Esophagus muscularis mucosa (tissue), 4 donors: ENCODE measurements around the gene RBPJL. TPM values are rescaled to one million over a fixed set of nuclear protein-coding genes. Genes with fewer than 3 reads are reported as not detected.

Experiments used
- DNase-seq: peaks from one replicate; pipeline ENCODE4 v3.0.0-alpha.2; 2017; ENCODE audit errors: extremely low spot score
- H3K27ac ChIP-seq, 4 donors: fragments of 200-600 bp; sonication (generic); replicated peaks in 1 of 4; 1 replicate in 3 of 4; 2 replicates in 1 of 4; pipeline ENCODE4 v1.5.1; 2016 to 2019; ENCODE audit warnings: mild to moderate bottlenecking in 1 of 4
- H3K27me3 ChIP-seq, 4 donors: fragments of 200-600 bp; sonication (generic); one replicate each; pipeline versions ENCODE4 v1.5.1 to v1.6.0; 2016 to 2019
- H3K36me3 ChIP-seq, 4 donors: fragments of 200-600 bp; sonication (generic); one replicate each; pipeline ENCODE4 v1.5.1; 2016 to 2019
- H3K4me1 ChIP-seq, 4 donors: fragments of 200-600 bp; sonication (generic); one replicate each; pipeline ENCODE4 v1.5.1; 2016 to 2019
- H3K4me3 ChIP-seq, 4 donors: fragments of 200-600 bp; sonication (generic); 1 replicate in 2 of 4; 2 replicates in 2 of 4; pipeline ENCODE4 v1.5.1; 2016 to 2019; ENCODE audit warnings: mild to moderate bottlenecking in 4 of 4, moderate library complexity in 1 of 4
- H3K9me3 ChIP-seq, 4 donors: fragments of 200-600 bp; sonication (generic); 1 replicate in 3 of 4; 2 replicates in 1 of 4; pipeline ENCODE4 v1.5.1; 2016 to 2019
- EP300 ChIP-seq: sonication (generic); formaldehyde crosslinking; IDR thresholded peaks from one replicate; pipeline ENCODE4 v1.6.1; 2017; ENCODE audit warnings: antibody characterized with exemption
- POLR2A ChIP-seq: fragments of 450-650 bp; IDR thresholded peaks from one replicate; pipeline ENCODE4 v1.6.1; 2017; ENCODE audit warnings: antibody characterized with exemption, moderate library complexity, mild to moderate bottlenecking, low read depth
- POLR2AphosphoS5 ChIP-seq, 2 donors: sonication (generic); formaldehyde crosslinking; IDR thresholded peaks; one replicate each; pipeline ENCODE4 v1.6.1; 2017; ENCODE audit warnings: antibody characterized with exemption in 2 of 2
- WGBS: methylation state at CpG from one replicate; pipeline ENCODE4 v1.1.5; 2018; 5-methylcytosine and 5-hydroxymethylcytosine counted together
- intact Hi-C: fragments of 100-400 bp; cut with DNase I; formaldehyde crosslinking; loops from one replicate; pipeline ENCODE4 v1.15.1; 2023
- total RNA-seq, 4 donors: library from RNA; depleted of rRNA; stranded (reverse); fragments of >200 nt; gene quantifications; one replicate each; pipeline versions ENCODE4 v1.1.0 to v1.2.1, GENCODE V29; 2016
- TF ChIP-seq, protein P1 (sequence below), 3 experiments: fragments of 200-600 bp in 2 of 3; fragments of 450-650 bp in 1 of 3; sonication (generic) in 2 of 3; IDR thresholded peaks; one replicate each; pipeline ENCODE4 v1.5.1; 2017 to 2019; ENCODE audit warnings: antibody characterized with exemption in 3 of 3, mild to moderate bottlenecking in 2 of 3, moderate library complexity in 1 of 3

Gene RBPJL
- total RNA-seq, 4 donors from 2014 or later: not detected

DNA sequence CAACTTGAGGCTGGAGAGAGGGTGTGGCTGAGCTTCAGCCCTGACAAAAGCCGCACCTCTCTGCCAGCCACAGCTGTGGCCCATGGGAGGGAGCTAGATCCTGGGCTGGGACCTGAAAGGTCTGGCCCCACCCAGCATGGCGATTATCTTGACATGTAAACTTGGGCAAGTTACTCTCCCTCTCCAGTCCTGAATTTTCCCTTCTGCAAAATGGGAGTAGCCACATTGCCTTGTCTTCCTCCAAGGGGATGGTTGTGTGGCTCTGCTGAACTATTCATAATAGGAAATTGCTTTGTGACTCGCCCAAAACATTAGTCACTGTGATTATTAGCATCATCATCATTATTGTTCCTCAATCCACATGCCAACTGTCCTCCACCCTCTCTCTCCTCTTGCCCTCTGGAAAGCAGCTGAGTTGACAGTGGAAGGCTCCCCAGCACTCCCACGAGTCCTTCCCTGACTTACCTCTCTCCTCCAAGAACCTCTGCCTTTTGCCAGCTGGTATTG is 23.0 kb upstream of the RBPJL start:
- H3K9me3 ChIP-seq: no peaks in the 10 kb centered on the region
- no peak overlapping the region for H3K27ac ChIP-seq
- peaks cover 0 to 36% (median 0%) of the 10 kb centered on the region in 4 donors for H3K27me3 ChIP-seq
- H3K36me3 ChIP-seq: no peaks in the 10 kb centered on the region
- no peak for DNase-seq
- WGBS: 54% methylated on average over 4 of the region's 4 CpGs
- intact Hi-C loops: no loop called here
- no peaks in the 10 kb centered on the region for H3K4me1 ChIP-seq
- no peak overlapping the region for H3K4me3 ChIP-seq
- TF ChIP-seq POLR2AphosphoS5 (IDR thresholded peaks at IDR 0.05) (no peak), POLR2A (no peak), EP300 (no peak)
- TF ChIP-seq, protein P1, sequence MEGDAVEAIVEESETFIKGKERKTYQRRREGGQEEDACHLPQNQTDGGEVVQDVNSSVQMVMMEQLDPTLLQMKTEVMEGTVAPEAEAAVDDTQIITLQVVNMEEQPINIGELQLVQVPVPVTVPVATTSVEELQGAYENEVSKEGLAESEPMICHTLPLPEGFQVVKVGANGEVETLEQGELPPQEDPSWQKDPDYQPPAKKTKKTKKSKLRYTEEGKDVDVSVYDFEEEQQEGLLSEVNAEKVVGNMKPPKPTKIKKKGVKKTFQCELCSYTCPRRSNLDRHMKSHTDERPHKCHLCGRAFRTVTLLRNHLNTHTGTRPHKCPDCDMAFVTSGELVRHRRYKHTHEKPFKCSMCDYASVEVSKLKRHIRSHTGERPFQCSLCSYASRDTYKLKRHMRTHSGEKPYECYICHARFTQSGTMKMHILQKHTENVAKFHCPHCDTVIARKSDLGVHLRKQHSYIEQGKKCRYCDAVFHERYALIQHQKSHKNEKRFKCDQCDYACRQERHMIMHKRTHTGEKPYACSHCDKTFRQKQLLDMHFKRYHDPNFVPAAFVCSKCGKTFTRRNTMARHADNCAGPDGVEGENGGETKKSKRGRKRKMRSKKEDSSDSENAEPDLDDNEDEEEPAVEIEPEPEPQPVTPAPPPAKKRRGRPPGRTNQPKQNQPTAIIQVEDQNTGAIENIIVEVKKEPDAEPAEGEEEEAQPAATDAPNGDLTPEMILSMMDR (IDR thresholded peaks at IDR 0.05): no peak

DNA sequence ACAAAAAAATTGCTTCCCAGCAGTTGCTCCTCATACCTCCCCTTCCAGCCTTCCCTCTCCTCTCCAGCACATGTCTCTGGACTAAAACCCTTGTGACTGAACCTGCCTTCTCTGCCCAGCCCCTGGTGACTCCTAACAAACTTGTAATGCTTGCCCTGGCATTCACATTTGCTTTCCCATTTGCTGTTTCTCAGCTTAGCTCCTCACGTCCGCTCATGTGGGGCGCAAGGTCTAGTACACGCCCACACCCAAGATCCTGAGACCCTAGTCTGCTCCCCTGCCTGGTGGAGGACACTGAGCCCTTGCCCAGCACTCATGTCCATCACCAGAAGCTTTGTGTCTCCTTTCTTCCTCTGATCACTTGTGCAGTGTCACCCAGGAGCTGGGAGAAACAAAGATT is 18.3 kb upstream of the RBPJL start:
- WGBS: 83% methylated on average over 4 of the region's 4 CpGs
- no peak for DNase-seq
- no peak overlapping the region for H3K4me3 ChIP-seq
- peaks cover 8 to 19% (median 14%) of the 10 kb centered on the region in 4 donors for H3K4me1 ChIP-seq
- TF ChIP-seq, protein P1 (IDR thresholded peaks at IDR 0.05): no peak
- TF ChIP-seq EP300: no peak
- no peak for TF ChIP-seq POLR2AphosphoS5 (IDR thresholded peaks at IDR 0.05)
- no peak for TF ChIP-seq POLR2A
- intact Hi-C loops: no loop called here
- no peaks in the 10 kb centered on the region for H3K9me3 ChIP-seq
- H3K36me3 ChIP-seq: no peaks in the 10 kb centered on the region
- H3K27me3 ChIP-seq: peaks cover 0 to 30% (median 5%) of the 10 kb centered on the region in 4 donors
- no peak overlapping the region for H3K27ac ChIP-seq

DNA sequence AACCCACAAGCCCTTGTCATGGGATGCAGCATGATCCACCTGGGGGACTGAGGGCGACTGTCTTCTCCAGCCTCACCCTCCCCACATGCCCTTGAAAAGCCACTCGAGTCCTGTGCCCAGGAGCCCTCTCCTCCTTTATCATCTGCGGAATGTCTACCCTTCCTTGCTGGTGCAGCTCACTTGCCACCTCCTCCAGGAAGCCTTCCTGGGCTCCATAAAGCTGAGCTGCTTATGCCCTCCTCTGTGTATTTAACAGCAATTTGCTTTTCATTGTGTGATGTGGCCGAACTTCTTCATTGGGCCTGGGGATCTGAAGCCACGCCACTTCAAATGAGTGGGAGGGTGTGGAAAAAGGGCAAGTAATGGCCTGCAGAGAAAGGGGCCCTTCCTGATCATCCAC is 17.8 kb upstream of the RBPJL start:
- 98% methylated on average over 4 of the region's 5 CpGs for WGBS
- Histone ChIP-seq H3K9me3 (no peaks in the 10 kb centered on the region), H3K4me3 (no peak overlapping the region), H3K27ac (no peak overlapping the region), H3K4me1 (peaks cover 13 to 24% (median 19%) of the 10 kb centered on the region in 4 donors), H3K36me3 (no peaks in the 10 kb centered on the region), H3K27me3 (peaks cover 0 to 29% (median 7%) of the 10 kb centered on the region in 4 donors)
- no peak for DNase-seq
- intact Hi-C loops: no loop called here
- TF ChIP-seq EP300 (no peak), POLR2AphosphoS5 (IDR thresholded peaks at IDR 0.05) (no peak), POLR2A (no peak)
- TF ChIP-seq, protein P1 (IDR thresholded peaks at IDR 0.05): no peak

DNA sequence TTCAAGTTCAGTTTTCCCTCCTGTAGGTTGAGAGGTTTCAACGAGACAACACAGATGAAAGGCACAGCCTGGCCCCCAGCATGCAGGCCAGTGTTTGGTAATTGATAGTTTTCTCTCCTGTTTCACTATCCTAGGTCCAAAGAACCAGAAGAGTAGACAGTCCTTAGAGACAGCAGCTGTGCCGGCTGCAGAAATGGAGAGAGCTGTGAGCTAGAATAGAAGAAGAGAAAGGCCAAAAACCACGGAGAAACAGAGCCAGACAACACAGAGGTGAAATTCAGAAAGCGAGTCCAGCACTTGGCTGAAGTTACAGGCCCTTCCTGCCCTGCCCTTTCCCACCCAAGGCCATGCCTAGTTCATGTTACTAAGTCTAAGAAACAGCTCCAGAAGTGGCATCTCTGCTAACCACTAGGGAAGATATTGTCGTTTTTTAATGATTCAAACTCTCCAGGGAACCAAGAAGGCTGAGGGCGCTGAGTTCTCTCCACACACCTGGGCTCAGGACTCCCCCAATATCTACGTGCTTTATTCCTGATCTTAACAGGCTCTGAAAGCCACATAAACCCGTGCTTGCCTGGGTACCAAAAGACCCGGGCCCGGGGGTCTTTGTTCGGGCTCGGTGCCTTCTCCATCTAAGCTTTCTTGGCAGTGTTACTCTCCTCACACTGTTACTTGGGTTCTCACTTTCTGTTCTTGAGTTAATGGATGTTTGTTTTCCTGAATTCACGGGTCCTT is 16.5 kb upstream of the RBPJL start:
- no peak for TF ChIP-seq POLR2AphosphoS5 (IDR thresholded peaks at IDR 0.05)
- TF ChIP-seq, protein P1 (IDR thresholded peaks at IDR 0.05): no peak
- TF ChIP-seq POLR2A: no peak
- TF ChIP-seq EP300: no peak
- no peak for DNase-seq

More for the DNA sequence above, 16.5 kb upstream of the RBPJL start:
- peaks cover 15 to 26% (median 22%) of the 10 kb centered on the region in 4 donors for H3K4me1 ChIP-seq
- intact Hi-C loops: loop anchor here (5.0 kb wide), 1 partner anchor 248 kb away; no protein-coding TSS in a partner anchor
- H3K9me3 ChIP-seq: no peaks in the 10 kb centered on the region
- no peaks in the 10 kb centered on the region for H3K36me3 ChIP-seq
- WGBS: 77% methylated on average over 13 of the region's 13 CpGs
- peaks cover 0 to 29% (median 7%) of the 10 kb centered on the region in 4 donors for H3K27me3 ChIP-seq
- H3K27ac ChIP-seq: no peak overlapping the region
- no peak overlapping the region for H3K4me3 ChIP-seq
